HG03280 (cell line): ENCODE measurements around the gene PDGFA.

Experiments used
- ATAC-seq: cut with Tn5 transposase; IDR thresholded peaks from one replicate; pipeline ENCODE4 v1.9.1; 2021; ENCODE audit warnings: mild to moderate bottlenecking, moderate library complexity; ENCODE audit not compliant: unreplicated experiment

The PDGFA gene

DNA sequence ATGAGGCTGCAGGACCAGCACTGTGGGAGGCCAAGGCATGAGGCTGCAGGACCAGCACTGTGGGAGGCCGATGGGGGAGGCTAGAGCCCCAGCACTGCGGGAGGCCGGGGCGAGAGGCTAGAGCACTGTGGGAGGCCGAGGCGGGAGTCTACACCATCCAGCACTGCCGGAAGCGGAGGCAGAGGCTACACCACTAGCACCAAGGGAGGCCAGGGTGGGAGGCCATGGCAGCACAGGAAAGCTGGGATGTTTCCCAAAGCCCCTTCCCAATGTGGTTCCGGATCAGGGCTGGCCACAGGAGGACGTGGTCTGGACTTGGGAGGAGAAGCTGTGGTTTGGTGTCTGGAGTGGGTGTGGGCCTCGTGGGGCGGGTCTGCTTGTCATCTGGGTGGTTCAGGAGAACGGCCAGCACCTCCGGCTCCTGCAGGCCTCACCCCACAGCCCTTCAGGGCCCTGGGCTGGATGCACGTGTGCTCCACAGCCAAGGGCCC is 43.6 kb downstream of the PDGFA start:
- no peak for ATAC-seq

DNA sequence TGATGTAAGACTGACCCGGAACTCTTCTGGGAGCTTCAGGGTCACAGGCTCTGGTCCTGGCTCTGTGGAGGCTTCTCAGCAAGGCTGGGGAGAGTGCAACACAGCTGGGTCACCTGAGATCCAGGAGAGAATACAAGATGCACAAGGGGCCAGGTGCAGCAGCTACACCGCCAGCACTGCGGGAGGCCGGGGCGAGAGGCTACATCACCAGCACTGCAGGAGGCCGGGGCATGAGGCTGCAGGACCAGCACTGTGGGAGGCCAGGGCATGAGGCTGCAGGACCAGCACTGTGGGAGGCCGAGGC is 44.3 kb downstream of the PDGFA start:
- ATAC-seq, result no peak

DNA sequence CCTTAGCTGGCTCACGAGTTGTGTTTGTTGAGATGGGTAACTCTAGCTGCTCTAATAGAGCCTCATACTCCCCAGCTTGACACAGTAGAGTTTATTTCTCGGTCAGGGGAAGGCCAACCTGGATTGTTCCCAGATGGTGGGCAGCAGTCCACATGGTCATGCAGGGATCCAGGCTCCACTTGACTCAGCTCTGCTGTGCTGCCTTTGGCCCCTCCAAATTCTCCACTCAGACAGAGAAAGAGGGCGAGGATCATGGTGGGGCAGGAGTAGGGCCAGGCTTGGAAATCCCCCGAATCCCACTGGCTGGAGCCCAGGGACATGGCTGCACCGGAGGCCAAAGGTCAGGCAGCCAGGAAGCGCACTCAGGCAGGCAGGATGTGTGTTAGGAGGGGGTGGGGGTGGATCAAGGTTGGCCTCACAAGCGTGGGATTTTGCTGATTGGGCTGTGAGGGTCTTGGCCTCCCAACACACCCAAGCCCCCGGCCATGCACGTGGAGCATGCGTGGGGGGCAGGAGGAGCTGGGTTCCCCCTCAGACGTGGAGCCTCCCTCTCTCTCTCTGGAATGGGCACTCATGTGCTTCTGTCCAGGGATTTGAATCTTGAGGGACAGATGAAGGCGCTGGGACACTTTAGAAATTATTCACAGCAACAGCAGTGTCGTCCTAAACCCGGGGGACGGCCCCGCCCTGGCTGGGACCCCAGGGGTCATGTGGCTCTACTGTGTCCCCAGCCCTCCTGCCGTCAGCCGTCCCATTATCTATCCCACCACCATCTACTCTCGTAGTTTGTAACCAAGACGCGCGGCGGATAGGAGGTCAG is 44.8 kb downstream of the PDGFA start:
- no peak for ATAC-seq

DNA sequence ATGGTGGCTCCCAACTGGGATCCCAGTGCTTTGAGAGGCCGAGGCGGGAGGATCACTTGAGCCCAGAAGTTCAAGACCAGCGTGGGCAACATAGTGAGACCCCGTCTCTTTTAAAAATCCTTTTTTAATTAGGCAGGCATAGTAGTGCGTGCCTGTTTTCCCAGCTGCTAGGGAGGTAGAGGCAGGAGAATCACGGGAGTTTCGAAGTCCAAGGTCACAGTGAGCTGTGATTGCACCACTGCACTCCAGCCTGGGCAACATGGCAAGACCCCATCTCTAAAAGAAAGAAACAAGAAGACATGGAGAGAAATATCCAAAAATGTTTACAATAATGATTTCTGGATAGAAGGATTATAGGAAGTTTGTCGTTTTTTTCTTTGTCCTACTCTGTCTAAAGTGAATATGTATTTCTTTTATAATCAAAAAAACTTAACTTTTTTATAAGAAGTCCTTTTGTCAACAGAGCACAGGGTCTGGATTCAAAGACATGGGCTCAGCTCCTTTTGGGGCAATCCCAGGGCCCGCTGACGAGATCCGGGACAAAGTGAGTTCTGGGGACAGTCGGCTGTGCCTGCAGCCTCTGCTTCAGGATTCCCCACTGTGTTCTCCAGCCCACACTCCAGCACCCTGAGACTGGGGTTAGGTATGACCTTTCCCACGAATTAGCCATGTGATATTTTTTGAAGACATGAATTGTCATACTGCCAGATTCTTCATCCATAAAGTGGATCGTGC is 45.6 kb downstream of the PDGFA start:
- ATAC-seq, result no peak

DNA sequence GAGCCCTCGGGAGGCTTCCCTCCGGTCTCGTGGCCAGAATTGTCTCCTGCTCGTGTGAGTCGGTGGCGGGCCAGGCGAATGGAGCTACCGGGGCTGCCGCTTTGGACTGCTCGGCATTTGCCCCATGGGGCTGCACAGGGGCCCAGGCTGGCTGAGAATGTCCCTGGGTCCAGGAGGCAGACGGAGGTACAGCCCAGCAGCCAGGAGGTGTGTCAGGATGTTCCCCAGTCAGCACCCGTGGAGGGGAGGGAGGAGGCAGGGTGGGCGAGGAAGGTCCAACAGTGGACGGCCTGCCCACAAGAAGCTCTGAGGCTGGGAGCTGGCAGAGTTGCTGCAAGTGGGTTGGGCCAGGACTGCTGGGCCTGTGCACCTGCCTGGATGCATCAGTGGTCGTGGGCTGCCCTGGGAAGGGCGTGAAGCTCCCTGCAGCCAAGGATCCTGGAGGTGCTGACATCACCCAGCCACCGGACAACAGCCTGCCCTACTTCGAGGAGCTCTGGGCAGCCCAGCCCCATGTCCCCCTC is 46.4 kb downstream of the PDGFA start:
- no peak for ATAC-seq

DNA sequence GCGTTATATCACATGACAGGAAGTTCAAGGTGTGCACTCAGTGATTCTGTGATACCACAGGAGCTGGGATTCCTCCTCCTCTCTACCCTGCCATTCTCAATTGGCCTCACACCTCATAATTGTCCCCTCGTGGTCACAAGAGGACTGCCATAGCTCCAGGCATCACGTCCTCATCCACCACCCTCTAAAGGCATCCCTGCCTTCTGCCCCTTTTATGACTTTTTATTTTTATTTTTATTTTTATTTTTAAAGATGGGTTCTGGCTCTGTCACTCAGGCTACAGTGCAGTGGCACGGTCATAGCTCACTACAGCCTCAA is 47.0 kb downstream of the PDGFA start:
- ATAC-seq, result no peak

DNA sequence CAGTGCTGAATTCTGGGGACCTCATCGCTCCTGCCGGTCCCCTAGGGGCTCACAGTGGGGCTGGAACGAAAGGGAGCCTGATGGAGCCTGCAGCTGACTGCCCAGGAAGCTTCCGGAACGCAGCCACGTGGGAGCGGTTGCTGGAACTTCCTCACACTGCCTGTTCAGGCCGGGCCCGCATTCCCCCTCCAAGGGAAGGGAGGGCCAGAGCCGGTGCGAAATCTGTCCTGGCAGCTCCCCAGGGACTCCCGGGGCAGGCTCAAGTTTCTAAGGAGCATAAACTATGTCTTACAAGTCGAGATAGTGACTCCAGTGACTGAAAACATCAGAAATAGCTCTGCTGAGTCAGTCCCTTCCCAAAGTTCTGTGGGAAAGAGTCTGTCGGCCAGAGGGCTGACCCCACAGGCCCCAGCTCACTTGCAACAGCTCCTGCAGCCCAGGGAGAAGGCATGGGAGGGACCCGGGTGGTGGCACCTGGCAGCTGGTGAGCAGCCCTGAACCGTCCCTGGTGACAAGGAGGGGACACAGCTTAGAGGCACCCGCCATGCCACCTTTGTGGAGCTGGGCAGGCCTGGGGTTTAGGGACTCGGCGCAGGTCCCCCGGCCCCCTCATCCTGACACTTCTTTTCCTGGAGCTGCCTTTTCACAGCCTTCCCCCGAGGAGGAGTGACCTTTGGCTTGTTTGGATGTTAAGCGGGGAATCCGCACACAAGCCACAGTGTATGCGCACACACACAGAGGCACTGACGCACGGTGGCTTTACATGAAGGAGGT is 47.6 kb downstream of the PDGFA start:
- ATAC-seq, result no peak

DNA sequence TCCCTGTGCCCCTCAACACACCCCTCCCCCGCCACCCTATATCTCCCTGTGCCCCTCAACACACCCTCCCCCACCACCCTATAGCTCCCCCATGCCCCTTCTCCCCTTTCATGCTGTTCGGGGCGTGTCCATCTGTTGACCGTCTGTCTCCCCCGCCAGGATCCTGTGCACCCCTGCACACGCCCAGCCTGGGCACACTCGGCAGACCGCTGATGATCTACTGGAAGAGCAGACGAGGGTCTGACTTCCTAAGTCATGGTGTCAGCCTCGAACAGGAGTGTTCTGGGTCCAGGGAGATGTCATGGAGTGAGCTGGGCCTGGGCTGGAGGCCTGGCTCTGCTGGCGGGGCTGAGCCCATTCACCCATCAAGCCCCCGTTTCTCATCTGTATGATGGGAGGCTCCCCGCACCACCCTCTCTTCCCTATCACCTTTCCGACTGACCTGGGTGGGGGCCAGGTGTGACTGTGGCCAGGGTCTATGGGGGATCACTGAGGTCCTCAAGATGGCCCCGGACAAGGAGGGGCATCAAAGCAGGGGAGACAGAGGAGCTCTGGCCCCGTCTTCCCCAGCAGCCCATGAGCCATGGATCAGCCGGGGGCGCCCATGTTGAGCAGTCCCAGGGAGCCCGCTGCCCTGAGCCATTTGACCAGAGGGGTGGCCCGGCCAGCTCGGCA is 48.3 kb downstream of the PDGFA start:
- ATAC-seq, result no peak

DNA sequence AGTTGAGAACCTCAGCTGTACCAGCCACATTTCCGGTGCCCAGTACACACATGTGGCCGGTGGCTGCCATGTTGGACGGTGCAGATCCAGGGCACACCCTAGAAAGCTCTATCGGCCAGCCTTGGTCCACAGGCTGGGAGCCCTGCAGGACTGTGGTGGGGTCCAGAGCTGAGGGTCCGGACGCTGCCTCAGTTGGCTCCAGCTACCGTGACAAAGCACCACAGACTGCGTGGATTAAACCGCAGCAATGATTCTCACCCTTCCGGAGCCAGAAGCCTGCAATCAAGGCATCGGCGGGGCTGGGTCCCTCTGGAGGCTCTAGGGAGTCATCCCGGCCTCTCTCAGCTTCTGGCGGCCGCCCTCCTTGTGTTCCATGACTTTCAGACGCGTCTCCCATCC is 50.1 kb downstream of the PDGFA start:
- no peak for ATAC-seq

DNA sequence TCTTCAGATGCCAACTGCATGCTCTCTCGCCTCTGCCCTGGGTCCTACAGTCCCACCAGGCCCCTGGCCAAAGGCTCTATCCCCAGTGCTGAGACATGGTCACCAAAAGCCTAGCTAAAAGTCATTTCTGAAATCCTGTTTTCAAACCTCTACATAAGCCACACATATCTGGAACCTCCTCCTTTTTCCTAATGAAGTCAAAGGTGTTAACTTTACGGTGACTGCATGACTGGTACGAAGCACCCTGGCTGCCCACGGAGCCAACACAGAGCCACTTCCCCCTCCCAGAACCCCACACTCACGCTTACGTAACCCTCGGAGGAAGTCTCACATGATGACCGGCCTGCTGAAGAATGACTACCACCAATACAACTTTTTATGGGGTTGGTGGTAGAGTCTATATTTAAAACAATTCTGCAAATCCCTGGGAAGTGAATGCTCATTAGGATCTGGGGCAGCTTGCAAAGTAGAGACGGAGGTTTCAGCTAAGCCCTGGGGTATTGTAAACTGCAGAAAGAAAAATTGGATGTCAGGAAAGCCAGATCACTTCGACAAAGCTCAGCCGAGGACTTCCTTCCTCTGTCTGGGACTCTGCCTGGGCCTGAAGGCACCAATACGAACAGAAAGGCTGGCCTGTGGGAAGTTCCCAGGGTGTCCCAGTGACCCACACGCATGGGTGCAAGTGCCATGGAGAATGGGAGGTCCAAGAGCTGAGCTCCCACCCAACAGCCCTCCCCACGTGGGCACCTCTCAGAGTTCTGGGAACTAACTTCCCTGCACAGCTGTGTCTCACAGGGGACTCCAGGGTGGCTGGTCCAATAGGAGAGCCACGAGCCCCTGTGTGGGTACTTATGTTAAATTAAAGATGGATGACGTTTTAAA is 50.7 kb downstream of the PDGFA start:
- ATAC-seq, result no peak

DNA sequence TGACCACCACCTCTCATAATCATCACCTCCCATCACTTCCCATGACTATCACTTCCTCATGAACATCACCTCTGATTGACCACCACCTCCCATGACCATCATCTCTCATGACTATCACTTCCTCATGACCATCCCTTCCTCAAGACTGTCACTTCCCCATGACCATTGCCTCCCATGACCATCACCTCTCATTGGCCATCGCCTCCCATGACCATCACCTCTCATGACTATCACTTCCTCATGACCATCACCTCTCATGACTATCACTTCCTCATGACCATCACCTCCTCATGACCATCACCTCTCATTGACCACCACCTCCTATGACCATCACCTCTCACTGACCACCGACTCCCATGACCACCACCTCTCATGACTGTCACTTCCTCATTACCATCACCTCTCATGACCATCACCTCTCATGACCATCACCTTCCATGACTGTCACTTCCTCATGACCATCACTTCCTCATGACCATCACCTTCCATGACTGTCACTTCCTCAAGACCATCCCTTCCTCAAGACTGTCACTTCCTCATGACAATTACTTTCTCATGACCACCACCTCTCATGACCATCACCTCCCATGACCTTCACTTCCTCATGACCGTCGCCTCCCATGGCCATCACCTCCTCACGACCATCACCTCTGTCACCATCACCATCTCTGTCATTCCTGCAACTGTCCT is 51.6 kb downstream of the PDGFA start:
- ATAC-seq, result no peak

DNA sequence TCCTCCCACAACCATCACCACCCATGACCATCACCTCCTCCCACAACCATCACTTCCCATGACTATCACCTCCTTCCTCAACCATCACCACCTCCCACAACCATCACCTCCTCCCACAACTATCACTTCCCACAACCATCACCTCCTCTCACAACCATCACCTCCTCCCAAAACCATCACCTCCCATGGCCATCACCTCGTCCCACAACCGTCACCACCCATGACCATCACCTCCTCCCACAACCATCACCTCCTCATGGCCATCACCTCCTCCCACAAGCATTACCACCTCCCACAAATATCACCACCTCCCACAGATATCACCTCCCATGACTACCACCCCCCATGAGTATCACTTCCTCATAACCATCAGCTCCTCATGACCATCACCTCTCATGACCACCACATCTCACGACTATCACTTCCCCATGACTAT is 52.2 kb downstream of the PDGFA start:
- no peak for ATAC-seq

DNA sequence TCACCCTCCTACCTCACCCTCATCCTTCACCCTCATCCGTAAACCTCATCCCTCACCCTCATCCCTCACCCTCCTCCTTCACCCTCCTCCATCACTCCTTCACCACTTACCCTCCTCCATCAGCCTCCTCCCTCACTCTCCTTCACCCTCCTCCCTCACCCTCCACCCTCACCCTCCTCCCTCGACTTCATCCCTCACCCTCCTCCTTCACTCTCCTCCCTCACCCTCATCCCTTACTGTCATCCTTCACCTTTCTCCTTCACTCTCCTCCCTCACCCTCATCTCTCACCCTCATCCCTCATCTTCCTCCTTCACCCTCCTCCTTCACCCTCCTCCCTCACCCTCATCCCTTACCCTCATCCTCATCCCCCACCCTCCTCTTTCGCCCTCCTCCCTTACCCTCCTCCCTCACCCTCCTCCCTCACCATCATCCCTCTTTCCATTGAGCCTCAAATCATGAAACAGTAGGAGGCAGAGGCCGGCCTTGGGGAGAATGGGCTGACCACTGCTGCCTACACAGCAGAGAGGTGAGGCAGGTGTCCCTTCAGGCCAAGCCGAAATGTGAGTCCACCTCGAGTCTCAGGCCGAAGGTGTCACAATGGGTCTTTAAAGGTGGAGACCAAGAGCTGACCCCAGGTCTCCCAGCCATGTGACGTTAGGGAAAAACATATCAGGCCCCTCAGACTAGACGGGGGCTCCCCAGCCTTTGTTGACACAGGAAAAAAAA is 53.0 kb downstream of the PDGFA start:
- no peak for ATAC-seq

DNA sequence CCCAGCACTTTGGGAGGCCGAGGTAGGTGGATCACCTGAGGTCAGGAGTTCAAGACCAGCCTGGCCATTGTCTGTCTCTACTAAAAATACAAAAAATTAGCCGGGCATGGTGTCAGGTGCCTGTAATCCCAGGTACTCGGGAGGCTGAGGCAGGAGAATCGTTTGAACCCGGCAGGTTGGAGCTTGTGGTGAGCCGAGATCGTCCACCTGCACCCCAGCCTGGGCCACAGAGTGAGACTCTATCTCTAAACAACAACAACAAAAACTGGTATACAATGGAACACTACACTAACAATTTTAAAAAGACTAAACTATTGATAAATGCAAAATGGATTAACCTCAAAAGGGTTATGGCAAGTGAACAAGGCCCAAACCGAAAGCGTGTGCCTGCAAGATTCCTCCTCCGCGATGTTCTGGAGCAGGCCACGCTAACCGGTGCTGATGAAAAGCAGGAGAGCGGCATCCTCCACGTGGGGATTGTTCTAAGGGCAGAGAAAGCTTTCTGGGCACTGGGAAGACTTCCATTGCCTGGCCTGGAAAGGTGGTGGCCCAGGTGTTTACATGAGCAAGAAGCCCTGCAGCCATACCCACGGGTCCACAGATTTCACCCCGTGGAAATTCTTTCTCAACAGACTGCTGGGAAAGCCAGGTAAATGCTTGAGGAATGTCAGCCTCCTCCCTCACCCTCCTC is 53.8 kb downstream of the PDGFA start:
- ATAC-seq, result no peak

DNA sequence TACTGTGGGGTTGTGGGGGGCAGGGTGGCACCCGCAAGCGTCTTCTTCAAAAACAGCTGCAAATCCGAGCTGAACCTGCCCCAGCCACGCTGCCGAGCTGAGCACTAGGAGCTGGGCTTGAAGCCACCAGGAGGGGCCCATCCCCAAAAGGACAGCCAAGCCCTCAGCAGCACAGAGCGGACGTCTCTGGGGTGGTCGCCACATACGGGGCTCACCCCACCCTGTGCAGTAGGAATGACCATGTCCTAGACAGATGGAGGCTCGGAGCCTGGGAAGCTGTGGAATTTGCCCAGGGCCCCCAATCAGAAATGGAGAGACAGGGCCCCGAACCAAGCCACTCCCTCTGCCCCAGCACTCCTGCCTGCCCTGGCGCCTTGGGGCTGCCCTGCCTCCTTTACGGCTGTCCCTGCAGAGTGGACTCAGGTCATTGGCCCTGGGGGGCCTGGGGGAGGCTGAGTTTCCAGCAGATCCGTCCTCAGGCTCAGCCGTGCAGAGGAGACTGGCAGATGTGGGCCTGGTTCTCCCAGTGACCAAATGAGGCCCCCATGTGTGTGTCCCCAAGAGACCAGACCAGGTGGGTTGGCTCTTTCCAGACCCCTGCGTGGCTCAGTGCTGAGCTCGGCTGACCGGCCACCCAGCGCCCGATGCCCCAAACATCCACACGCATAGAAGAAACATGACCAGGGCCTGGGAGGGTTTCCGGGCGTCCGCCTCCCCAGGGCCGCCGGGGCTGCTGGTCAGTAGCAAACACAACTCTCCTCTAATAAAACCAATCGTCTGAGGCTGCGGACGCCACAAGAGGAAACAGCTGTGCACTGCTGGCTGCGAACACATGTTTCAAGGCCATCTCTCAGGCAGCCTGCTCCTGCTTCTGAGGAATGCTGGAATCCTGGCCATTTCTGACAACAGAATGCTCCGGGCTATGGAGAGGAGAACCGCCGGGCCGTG is 54.9 kb downstream of the PDGFA start:
- no peak for ATAC-seq

DNA sequence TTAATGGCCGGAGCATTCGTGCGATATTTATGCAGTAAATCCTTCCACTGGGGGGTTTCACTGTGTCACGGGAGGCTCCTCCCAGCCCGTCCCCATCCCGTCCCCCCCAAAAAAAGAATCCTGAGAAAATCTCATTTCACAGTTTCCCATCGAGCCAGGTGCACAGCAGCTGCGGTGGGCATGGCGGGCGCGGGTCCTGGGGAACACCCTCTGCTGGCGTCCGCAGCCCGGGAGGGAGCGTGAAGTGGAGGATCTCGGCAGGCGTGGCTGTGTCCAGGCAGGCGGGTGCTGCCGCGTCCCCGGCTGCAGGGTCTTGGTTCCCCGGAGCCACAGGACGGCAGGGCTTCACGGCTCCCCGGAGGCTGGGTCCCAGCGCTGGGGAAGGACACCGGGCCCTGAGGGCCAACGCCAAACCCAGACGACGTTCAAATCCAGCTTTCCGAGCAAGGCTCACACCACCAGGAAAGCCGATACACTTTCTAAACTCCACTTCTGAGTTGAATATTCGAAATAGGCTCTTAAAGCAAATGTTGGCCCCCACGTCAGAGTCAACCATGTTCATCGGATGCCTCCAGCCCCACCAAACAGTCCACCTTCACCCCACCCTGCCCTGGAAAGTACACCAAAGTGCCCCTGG is 55.7 kb downstream of the PDGFA start:
- ATAC-seq, result no peak

DNA sequence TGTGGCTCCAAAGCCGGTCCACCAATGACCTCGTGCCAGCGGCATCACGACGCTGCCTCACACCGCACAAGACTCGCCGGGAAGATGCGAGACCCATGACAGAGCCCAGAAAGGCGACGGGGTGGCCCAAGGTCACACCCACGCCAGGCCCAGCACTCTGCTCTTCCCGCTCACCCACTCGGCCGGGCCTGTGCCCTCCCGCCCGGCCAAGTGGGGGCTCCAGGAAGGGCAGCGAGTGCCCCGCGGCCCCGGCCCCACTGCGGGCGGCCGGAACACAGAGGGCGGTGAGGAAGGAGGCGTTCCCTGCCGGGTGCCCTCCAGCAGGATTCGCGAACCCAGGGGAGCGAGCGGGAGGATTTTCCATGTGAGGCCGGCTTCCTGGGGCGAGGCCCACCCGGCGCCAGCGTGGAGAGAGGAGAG is 56.3 kb downstream of the PDGFA start:
- no peak for ATAC-seq
